C4-2B (cell line): Measurements from ENCODE around the gene PINLYP.

Source experiments
- ZFX ChIP-seq: fragments of 450-650 bp; IDR thresholded peaks from 2 replicates; pipeline ENCODE4 v1.6.1; 2017
- TF ChIP-seq, protein P1 (sequence below): fragments of 450-650 bp; conservative IDR thresholded peaks from 2 replicates; pipeline ENCODE4 v1.5.1; 2017; ENCODE audit warnings: mild to moderate bottlenecking

DNA sequence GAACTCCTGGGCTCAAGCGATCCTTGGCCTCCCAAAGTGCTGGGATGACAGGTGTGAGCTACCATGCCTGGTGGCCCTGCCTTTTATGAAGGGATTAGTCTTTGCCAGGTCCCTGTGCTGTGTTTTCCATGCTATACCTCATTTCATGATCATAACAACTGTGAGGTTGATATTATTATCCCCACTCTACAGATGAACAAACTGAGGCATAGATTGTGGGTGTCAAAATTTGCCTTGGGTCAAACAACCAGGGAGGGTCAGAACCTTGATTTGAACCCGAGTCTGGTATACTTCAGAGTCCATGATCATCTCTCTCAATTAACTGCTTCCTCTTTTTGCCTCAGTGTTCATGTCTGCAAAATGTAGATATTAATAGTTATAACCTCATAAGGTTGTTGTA is 6.9 kb downstream of the PINLYP start:
- TF ChIP-seq, protein P1, sequence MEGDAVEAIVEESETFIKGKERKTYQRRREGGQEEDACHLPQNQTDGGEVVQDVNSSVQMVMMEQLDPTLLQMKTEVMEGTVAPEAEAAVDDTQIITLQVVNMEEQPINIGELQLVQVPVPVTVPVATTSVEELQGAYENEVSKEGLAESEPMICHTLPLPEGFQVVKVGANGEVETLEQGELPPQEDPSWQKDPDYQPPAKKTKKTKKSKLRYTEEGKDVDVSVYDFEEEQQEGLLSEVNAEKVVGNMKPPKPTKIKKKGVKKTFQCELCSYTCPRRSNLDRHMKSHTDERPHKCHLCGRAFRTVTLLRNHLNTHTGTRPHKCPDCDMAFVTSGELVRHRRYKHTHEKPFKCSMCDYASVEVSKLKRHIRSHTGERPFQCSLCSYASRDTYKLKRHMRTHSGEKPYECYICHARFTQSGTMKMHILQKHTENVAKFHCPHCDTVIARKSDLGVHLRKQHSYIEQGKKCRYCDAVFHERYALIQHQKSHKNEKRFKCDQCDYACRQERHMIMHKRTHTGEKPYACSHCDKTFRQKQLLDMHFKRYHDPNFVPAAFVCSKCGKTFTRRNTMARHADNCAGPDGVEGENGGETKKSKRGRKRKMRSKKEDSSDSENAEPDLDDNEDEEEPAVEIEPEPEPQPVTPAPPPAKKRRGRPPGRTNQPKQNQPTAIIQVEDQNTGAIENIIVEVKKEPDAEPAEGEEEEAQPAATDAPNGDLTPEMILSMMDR, result no peak
- TF ChIP-seq ZFX, result no peak
